Keratinocyte (primary cell): ENCODE results near the gene BAG5. TPM values are rescaled to one million over a fixed set of nuclear protein-coding genes. Genes with fewer than 3 reads are reported as not detected.

ENCODE experiments used
- DNase-seq: peaks from one replicate; pipeline ENCODE4 v3.0.0-alpha.2; 2011; ENCODE audit warnings: low read depth, missing footprints, low spot score
- FAIRE-seq: peaks from 2 replicates; lab custom pipeline; 2011; peaks lifted over from hg19 to GRCh38; lab: Jason Lieb, UNC
- H2AFZ ChIP-seq: 2 replicates; pipeline ENCODE4 v1.6.0; 2012; ENCODE audit warnings: low read length, control low read depth, inconsistent platforms; ENCODE audit not compliant: control insufficient read depth
- H3K27ac ChIP-seq: 2 replicates; pipeline ENCODE4 v1.5.1; 2011; ENCODE audit warnings: low read length; ENCODE audit not compliant: control insufficient read depth, insufficient read depth
- H3K27me3 ChIP-seq: 3 replicates; pipeline ENCODE4 v1.6.0; 2011; ENCODE audit warnings: low read length; ENCODE audit not compliant: control insufficient read depth, insufficient read depth; ENCODE audit errors: extremely low read depth
- H3K36me3 ChIP-seq, 2 experiments: 2 replicates in 1 of 2; 3 replicates in 1 of 2; pipeline ENCODE4 v1.5.1; 2011; ENCODE audit warnings: low read length in 2 of 2, mild to moderate bottlenecking in 1 of 2; ENCODE audit not compliant: control insufficient read depth in 2 of 2, insufficient read depth in 2 of 2; ENCODE audit errors: extremely low read depth in 1 of 2
- H3K4me1 ChIP-seq: 3 replicates; pipeline ENCODE4 v1.5.1; 2011; ENCODE audit warnings: low read length; ENCODE audit not compliant: control insufficient read depth, insufficient read depth; ENCODE audit errors: extremely low read depth
- H3K4me2 ChIP-seq: 3 replicates; pipeline ENCODE4 v1.6.0; 2011; ENCODE audit warnings: low read depth, low read length; ENCODE audit not compliant: control insufficient read depth, insufficient read depth; ENCODE audit errors: extremely low read depth
- H3K4me3 ChIP-seq, 3 experiments: fragments of 200-600 bp in 1 of 3; sonication (generic) in 1 of 3; 2 replicates in 2 of 3; 3 replicates in 1 of 3; pipeline ENCODE4 v1.5.1; 2011 to 2016; ENCODE audit warnings: low read length in 3 of 3, mild to moderate bottlenecking in 3 of 3, control low read depth in 2 of 3, inconsistent platforms in 1 of 3, low read depth in 1 of 3, mixed read lengths in 1 of 3, mixed run types in 1 of 3, moderate library complexity in 1 of 3; ENCODE audit not compliant: control insufficient read depth in 2 of 3, insufficient read depth in 2 of 3; ENCODE audit errors: extremely low read depth in 1 of 3
- H3K79me2 ChIP-seq: 2 replicates; pipeline ENCODE4 v1.6.0; 2012; ENCODE audit warnings: low read length; ENCODE audit not compliant: control insufficient read depth, insufficient read depth
- H3K9ac ChIP-seq: 3 replicates; pipeline ENCODE4 v1.6.0; 2011; ENCODE audit warnings: low read length; ENCODE audit not compliant: control insufficient read depth, insufficient read depth; ENCODE audit errors: extremely low read depth
- H3K9me1 ChIP-seq: 3 replicates; pipeline ENCODE4 v1.6.0; 2011; ENCODE audit warnings: low read length; ENCODE audit not compliant: control insufficient read depth, insufficient read depth; ENCODE audit errors: extremely low read depth
- H3K9me3 ChIP-seq: 2 replicates; pipeline ENCODE4 v1.5.1; 2012; ENCODE audit warnings: low read depth, low read length; ENCODE audit not compliant: control insufficient read depth
- H4K20me1 ChIP-seq: 3 replicates; pipeline ENCODE4 v1.6.0; 2011; ENCODE audit warnings: low read length; ENCODE audit not compliant: control insufficient read depth, insufficient read depth; ENCODE audit errors: extremely low read depth
- CTCF ChIP-seq, 3 experiments: IDR thresholded peaks in 1 of 3; conservative IDR thresholded peaks in 1 of 3; optimal IDR thresholded peaks in 1 of 3; 2 replicates in 2 of 3; 3 replicates in 1 of 3; pipeline versions ENCODE3 to v1.5.1; 2011; ENCODE audit warnings: low read length in 3 of 3, mild to moderate bottlenecking in 3 of 3, moderate library complexity in 2 of 3, control low read depth in 1 of 3, inconsistent platforms in 1 of 3; ENCODE audit not compliant: insufficient read depth in 2 of 3; ENCODE audit errors: extremely low read depth in 1 of 3
- EZH2 ChIP-seq: IDR thresholded peaks from one replicate; pipeline ENCODE4 v1.6.1; 2012; ENCODE audit warnings: inconsistent platforms, mild to moderate bottlenecking, low read length, moderate library complexity
- dilution Hi-C: fragments of 300-500 bp; cut with MboI; formaldehyde crosslinking; loops from one replicate; pipeline ENCODE4 v1.7.0; 2020; ENCODE audit warnings: low sequenced_read_pairs; ENCODE audit not compliant: extremely low pct_ligation_motif_present
- polyA plus RNA-seq, 5 experiments: library from polyadenylated mRNA; depleted of rRNA in 3 of 5; stranded (reverse) in 3 of 5; stranded (forward) in 1 of 5; unstranded in 1 of 5; fragments of >200 nt; gene quantifications; 1 replicate in 1 of 5; 2 replicates in 3 of 5; 3 replicates in 1 of 5; pipeline versions ENCODE4 v1.2.1 to v1.2.3, GENCODE V29; 2011 to 2012; ENCODE audit warnings: missing spikeins in 2 of 5, low read depth in 1 of 5, low replicate concordance in 1 of 5

Gene BAG5
- polyA plus RNA-seq, 1 donor (not counting 4 experiments of a cell fraction or from before 2014, with no cell fraction given): 14.4 TPM

GRCh38 chr14:103597623-103598377 lies 35.3 kb upstream of the BAG5 start:
- no peak for TF ChIP-seq EZH2
- H3K27me3 ChIP-seq: no peaks in the 10 kb centered on the region

GRCh38 chr14:103594265-103594664 lies 31.8 kb upstream of the BAG5 start:
- no peaks in the 10 kb centered on the region for H4K20me1 ChIP-seq
- TF ChIP-seq EZH2 (no peak), CTCF (optimal IDR thresholded peaks at IDR 0.05 in 1 of 3, IDR thresholded peaks at IDR 0.05 in 1 of 3, conservative IDR thresholded peaks at IDR 0.05 in 1 of 3; ENCODE audit: extremely low read depth in 1 of 3, insufficient read depth in 2 of 3, low read length in 3 of 3) (no peak)
- H3K36me3 ChIP-seq: peaks cover 6% of the 10 kb centered on the region in 2 experiments
- peaks cover 26% of the 10 kb centered on the region for H3K4me1 ChIP-seq
- H3K27me3 ChIP-seq: no peaks in the 10 kb centered on the region
- dilution Hi-C loops: no loop called here
- no peaks in the 10 kb centered on the region for H3K9me1 ChIP-seq
- H3K79me2 ChIP-seq: no peaks in the 10 kb centered on the region
- H2AFZ ChIP-seq: no peak overlapping the region
- H3K4me2 ChIP-seq: peak overlapping the region; percentile 37
- no peaks in the 10 kb centered on the region for H3K9me3 ChIP-seq
- DNase-seq (peak; percentile 87), FAIRE-seq (peak; percentile 94)
- no peak overlapping the region for H3K4me3 ChIP-seq
- H3K9ac ChIP-seq: no peak overlapping the region
- no peak overlapping the region for H3K27ac ChIP-seq

More at GRCh38 chr14:103597623-103598377, 35.3 kb upstream of the BAG5 start:
- dilution Hi-C loops: no loop called here
- no peak for FAIRE-seq
- no peaks in the 10 kb centered on the region for H3K79me2 ChIP-seq
- no peak for DNase-seq
- peaks cover 0 to 4% of the 10 kb centered on the region in 2 experiments for H3K36me3 ChIP-seq
- H3K9me1 ChIP-seq: no peaks in the 10 kb centered on the region
- H3K9ac ChIP-seq: no peak overlapping the region
- H3K27ac ChIP-seq: no peak overlapping the region
- no peaks in the 10 kb centered on the region for H3K9me3 ChIP-seq
- no peak overlapping the region for H3K4me3 ChIP-seq
- no peaks in the 10 kb centered on the region for H4K20me1 ChIP-seq
- no peak overlapping the region for H2AFZ ChIP-seq
- peaks cover 26% of the 10 kb centered on the region for H3K4me1 ChIP-seq
- H3K4me2 ChIP-seq: no peak overlapping the region
